ENCODE data around the gene MIS18A. TPM values are rescaled to one million over a fixed set of nuclear protein-coding genes. Genes with fewer than 3 reads are reported as not detected.
"Not testable (repeated sequence)": the region's sequence is repeated elsewhere in the genome, so short reads cannot be mapped to it uniquely, and the experiment has no call there.

MIS18A gene
- total and polyA plus RNA-seq, 10 of the 15 experiments (the other 5 are each of a cell fraction or from before 2014, with no cell fraction given), result 6.5 to 48.9 (median 24.8) TPM

GRCh38 chr21:32270748-32271147 lies 8.1 kb downstream of the MIS18A start:
- Histone ChIP-seq H3K4me3 (no peak overlapping the region), H3K4me2 (ENCODE audit: control insufficient read depth, insufficient read depth) (no peak overlapping the region), H4K20me1 (ENCODE audit: control insufficient read depth, insufficient read depth) (no peaks in the 10 kb centered on the region), H3K36me3 (ENCODE audit: control insufficient read depth in 2 of 2, insufficient read depth in 2 of 2, low read length in 1 of 2) (peaks cover 9 to 10% of the 10 kb centered on the region in 2 experiments), H3K4me1 (ENCODE audit: control insufficient read depth, insufficient read depth, low read length) (no peaks in the 10 kb centered on the region), H3K9me3 (replicated peaks; ENCODE audit: control insufficient read depth, insufficient read depth, low read length) (no peaks in the 10 kb centered on the region), H2AFZ (ENCODE audit: control insufficient read depth, low read depth, low read length) (no peak overlapping the region), H3K27me3 (replicated peaks in 1 of 2; ENCODE audit: control insufficient read depth in 2 of 2, insufficient read depth in 2 of 2, low read length in 1 of 2) (no peaks in the 10 kb centered on the region), H3K27ac (ENCODE audit: control insufficient read depth, insufficient read depth) (no peak overlapping the region), H3K79me2 (ENCODE audit: control insufficient read depth, insufficient read depth, low read length) (no peaks in the 10 kb centered on the region), H3K9ac (ENCODE audit: control insufficient read depth, insufficient read depth, low read length) (no peak overlapping the region)
- FAIRE-seq (no peak), DNase-seq (ENCODE audit: low read depth, low spot score) (no peak), ATAC-seq (no peak)
- in situ Hi-C loops (cut with MboI) (no loop called here), intact Hi-C loops (cut with micrococcal nuclease; ENCODE audit: unreplicated experiment) (no loop called here)
- ChIA-PET POLR2A (no interaction called here), CTCF (no interaction called here), RAD21 (ENCODE audit: unreplicated experiment) (no interaction called here), SMC1A (ENCODE audit: uncharacterized antibody, unreplicated experiment) (no interaction called here)
- 98% methylated on average over 4 of the region's 4 CpGs for WGBS (ENCODE audit: insufficient coverage, insufficient replicate concordance, low lambda C conversion rate, missing lambda C conversion rate)
- BruUV-seq (replicated peaks), result no TSS peak
- TF ChIP-seq DPF2 (IDR thresholded peaks at IDR 0.05) (no peak), RELA (IDR thresholded peaks at IDR 0.05; ENCODE audit: borderline replicate concordance, partially characterized antibody) (no peak), MYC (IDR thresholded peaks at IDR 0.05; ENCODE audit: insufficient read depth, insufficient read length, insufficient replicate concordance, low read length, severe bottlenecking) (no peak), NFYA (IDR thresholded peaks at IDR 0.05; ENCODE audit: borderline replicate concordance, low read depth, low read length) (no peak), YBX1 (IDR thresholded peaks at IDR 0.05) (no peak), NR2C1 (IDR thresholded peaks at IDR 0.05) (no peak)

- H2AFZ ChIP-seq (ENCODE audit: control insufficient read depth, low read depth, low read length); CTCF ChIA-PET; in situ Hi-C loops (cut with MboI); intact Hi-C loops (cut with micrococcal nuclease; ENCODE audit: unreplicated experiment); H3K36me3 ChIP-seq (ENCODE audit: control insufficient read depth in 2 of 2, insufficient read depth in 2 of 2, low read length in 1 of 2); H3K9ac ChIP-seq (ENCODE audit: control insufficient read depth, insufficient read depth, low read length); H4K20me1 ChIP-seq (ENCODE audit: control insufficient read depth, insufficient read depth); DNase-seq (ENCODE audit: low read depth, low spot score); BruUV-seq (replicated peaks); H3K4me2 ChIP-seq (ENCODE audit: control insufficient read depth, insufficient read depth); SMC1A ChIA-PET (ENCODE audit: uncharacterized antibody, unreplicated experiment); H3K9me3 ChIP-seq (replicated peaks; ENCODE audit: control insufficient read depth, insufficient read depth, low read length); H3K27me3 ChIP-seq (replicated peaks in 1 of 2; ENCODE audit: control insufficient read depth in 2 of 2, insufficient read depth in 2 of 2, low read length in 1 of 2); RAD21 ChIA-PET (ENCODE audit: unreplicated experiment); FAIRE-seq; H3K4me3 ChIP-seq; H3K4me1 ChIP-seq (ENCODE audit: control insufficient read depth, insufficient read depth, low read length); ATAC-seq; POLR2A ChIA-PET; H3K79me2 ChIP-seq (ENCODE audit: control insufficient read depth, insufficient read depth, low read length); H3K27ac ChIP-seq (ENCODE audit: control insufficient read depth, insufficient read depth): not testable (repeated sequence)
- WGBS (ENCODE audit: insufficient coverage, insufficient replicate concordance, low lambda C conversion rate, missing lambda C conversion rate), result 88% methylated on average over 15 of the region's 23 CpGs
These were observed 13.5 kb downstream of the MIS18A start for GRCh38 chr21:32265321-32265720.
